Measurements from ENCODE around the gene HTR4.
A peak's percentile ranks its signal among the peaks of the same experiment; 100 is the strongest.

GRCh38 chr5:148586796-148587195 lies 67.5 kb downstream of the HTR4 start:
- TF ChIP-seq CTCF (IDR thresholded peaks at IDR 0.05) (peak; percentile 4), EZH2 (IDR thresholded peaks at IDR 0.05) (no peak), EZH2phosphoT487 (IDR thresholded peaks at IDR 0.05) (no peak)

All from neural progenitor cell (in vitro differentiated cells).